Eye (tissue), 1 donor: ENCODE data around the gene UNCX.
"Not testable (repeated sequence)": the region's sequence is repeated elsewhere in the genome, so short reads cannot be mapped to it uniquely, and the experiment has no call there.

ENCODE experiments used
- DNase-seq: peaks from one replicate; pipeline ENCODE4 v3.0.0-alpha.2; 2015

The UNCX gene

GRCh38 chr7:1232623-1233332, at the start of gene UNCX:
Gene UNCX, plus strand, starts transcription at chr7:1232872. Its CDS starts 146 bp downstream, at chr7:1233018.
- DNase-seq, result peak; percentile 67

GRCh38 chr7:1187127-1187526, 45.5 kb upstream of the UNCX start:
- no peak for DNase-seq

- DNase-seq, result peak; percentile 15
These were observed 43.9 kb upstream of the UNCX start for GRCh38 chr7:1188720-1189294.

- no peak for DNase-seq
These were observed 42.5 kb upstream of the UNCX start for GRCh38 chr7:1189986-1190772.

- no peak for DNase-seq
These were observed 40.4 kb upstream of the UNCX start for GRCh38 chr7:1192171-1192676.

GRCh38 chr7:1193593-1194424, 38.9 kb upstream of the UNCX start:
- DNase-seq, result peak; percentile 80

DNA sequence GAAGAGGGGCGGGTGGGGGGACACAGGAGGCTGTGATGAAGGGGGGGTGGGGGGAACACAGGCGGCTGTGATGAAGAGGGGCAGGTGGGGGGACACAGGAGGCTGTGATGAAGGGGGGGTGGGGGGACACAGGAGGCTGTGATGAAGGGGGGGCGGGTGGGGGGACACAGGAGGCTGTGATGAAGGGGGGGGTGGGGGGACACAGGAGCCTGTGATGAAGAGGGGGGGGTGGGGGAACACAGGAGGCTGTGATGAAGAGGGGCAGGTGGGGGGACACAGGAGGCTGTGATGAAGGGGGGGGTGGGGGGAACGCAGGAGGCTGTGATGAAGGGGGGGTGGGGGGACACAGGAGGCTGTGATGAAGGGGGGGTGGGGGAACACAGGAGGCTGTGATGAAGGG, 36.2 kb upstream of the UNCX start:
- not testable (repeated sequence) for DNase-seq

- no peak for DNase-seq
These were observed 35.7 kb upstream of the UNCX start for GRCh38 chr7:1196950-1197349.

DNA sequence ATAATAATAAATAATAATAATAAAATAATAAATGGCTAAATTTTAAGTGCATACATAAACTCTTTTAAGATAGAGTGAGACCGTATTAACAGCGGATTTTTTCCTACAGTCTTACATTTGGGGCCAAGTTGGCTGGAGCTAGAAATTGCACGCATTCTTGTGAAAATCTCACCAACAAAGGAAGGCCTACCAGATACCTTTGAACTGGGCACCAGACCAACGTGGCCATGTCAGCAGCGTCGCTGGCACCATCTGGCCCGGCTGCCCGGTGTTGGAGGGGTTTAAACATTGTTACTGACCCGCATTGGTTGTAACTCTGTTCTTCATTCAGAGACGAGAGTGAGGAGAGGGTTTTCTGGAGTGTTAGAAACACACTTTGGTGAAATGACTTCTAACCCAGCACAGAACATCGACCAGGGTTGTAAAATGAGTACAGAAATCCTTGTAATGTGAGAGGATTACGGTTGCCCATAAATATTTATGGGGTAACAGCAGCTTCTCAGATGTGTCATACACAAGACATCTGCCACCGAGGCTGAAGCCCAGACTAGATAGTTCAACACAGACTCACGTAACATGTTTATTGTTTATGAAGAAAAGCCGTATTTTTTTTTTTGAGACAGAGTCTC, 34.6 kb upstream of the UNCX start:
- DNase-seq, result peak; percentile 51

GRCh38 chr7:1200045-1200444, 32.6 kb upstream of the UNCX start:
- peak; percentile 51 for DNase-seq

GRCh38 chr7:1201916-1202315, 30.8 kb upstream of the UNCX start:
- no peak for DNase-seq

GRCh38 chr7:1202914-1203313, 29.8 kb upstream of the UNCX start:
- not testable (repeated sequence) for DNase-seq

DNA sequence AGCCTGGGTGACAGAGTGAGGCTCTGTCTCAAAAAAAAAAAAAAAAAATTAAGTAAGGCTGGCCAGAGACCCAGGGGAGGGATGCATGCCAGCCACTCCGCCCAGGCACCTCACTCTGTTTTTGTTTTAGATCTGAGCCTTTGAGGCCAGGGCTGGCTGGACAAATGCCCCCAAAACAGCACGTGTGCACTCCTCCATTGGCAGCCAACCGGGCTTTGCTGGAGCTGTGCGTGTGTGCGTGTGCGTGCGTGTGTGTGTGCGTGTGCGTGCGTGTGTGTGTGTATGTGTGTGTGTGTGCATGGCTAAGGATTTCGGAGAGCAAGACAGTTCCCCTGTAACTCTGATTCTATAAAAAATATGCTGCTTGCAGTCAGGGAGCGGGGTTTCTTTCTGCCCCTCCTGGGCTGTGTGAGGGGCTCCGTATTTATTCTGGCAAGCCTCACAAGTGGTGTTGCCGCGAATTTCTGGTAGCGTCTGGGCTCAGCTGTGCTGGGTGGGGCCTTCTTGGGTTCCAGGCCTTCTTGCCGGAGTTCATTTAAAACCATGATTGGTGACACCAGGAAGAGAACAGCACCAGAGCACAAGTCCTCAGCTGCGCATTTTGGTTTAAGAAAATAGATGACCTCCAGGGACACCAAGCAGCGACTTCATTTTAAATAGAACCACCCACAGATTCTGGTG, 28.1 kb upstream of the UNCX start:
- DNase-seq, result no peak

DNA sequence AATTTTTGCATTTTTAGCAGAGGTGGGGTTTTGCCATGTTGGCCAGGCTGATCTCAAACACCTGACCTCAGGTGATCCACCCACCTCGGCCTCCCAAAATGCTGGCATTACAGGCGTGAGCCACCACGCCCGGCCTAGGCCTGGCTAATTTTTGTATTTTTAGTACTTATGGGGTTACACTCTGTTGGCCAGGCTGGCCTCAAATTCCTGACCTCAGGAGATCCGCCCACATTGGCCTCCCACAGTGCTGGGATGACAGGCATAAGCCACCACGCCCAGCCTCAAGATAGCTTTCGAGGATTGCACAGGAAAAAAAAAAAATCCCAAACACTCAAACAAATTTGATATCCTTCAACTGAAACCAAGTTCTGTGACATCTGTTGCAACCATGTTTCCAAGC, 26.9 kb upstream of the UNCX start:
- not testable (repeated sequence) for DNase-seq

GRCh38 chr7:1209097-1209496, 23.6 kb upstream of the UNCX start:
- DNase-seq, result no peak

GRCh38 chr7:1210321-1210978, 22.2 kb upstream of the UNCX start:
- peak; percentile 69 for DNase-seq

DNA sequence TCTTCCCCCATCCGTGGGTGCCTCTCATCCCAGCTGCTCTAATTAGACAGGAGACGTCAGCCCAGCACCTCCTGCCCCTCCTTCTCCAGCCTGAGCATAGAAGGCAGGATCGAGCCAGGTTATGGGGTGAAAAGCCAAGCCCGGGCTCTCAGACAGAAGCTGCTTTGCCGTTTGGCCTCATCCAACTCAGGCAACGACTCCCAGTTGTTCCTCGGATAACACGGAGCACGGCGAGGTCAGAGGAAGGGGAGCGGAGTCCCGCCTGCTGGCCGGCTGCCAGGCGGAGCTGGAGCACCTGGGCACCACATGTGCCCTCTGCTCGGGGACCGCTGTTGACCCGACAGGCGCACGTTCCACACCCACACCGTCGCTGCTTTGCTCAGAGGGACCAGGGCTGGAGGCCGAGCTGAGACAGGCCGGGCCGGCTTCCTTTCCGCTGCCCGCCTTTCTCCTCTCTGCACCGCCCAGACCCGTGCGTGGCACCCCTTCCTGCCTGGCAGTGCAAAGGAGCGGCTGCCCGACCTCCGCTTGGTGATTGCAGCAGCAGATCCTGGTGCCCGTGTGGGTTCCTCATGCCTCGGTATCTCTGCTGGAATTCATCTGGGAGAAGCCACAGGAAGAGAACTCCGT, 21.6 kb upstream of the UNCX start:
- peak; percentile 54 for DNase-seq

DNA sequence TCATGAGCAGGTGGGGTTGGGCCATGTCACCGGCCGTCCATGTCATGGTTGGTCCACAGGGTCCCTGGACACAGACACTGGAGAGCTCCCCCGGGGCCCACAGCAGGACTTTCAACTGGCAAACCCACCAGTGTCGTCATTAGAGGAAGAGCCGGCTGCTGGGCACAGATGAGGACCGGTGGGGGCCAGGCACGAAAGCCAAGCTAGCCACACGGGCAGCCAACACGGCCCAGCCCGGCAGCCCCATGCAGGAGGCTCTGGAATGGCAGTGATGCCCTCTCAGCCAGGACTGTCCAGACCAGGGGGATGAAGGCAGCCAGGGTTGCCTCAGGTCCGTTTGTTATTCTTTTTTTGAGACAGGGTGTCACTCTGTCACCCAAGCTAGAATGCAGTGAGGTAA, 21.1 kb upstream of the UNCX start:
- DNase-seq, result no peak

GRCh38 chr7:1212025-1212424, 20.6 kb upstream of the UNCX start:
- DNase-seq, result not testable (repeated sequence)

DNA sequence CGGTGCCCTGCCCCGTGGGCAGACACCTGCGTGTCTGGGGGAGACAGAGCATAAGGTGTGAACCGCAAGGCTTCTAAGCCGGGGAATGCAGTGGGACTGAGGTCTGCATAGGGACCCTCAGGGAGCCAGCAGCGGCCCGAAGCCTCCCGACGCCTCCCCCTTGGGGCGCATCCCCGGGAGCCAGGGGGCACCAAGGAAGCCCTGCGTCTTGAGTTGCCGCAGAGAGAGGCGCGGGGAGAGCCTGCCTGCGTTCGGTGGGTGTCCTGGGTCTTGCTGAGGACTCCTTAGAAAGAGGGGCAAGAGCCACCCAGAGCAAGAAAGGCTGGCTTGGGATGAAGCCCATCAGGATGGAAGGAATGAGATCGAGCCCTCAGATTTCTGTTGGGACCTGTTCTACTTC, 18.2 kb upstream of the UNCX start:
- no peak for DNase-seq
